Mucosa of rectum (tissue), 2 donors: Measurements from ENCODE around the gene ZFAND3.

Experiments used
- H3K27ac ChIP-seq, 2 donors: one replicate each; pipeline ENCODE4 v1.7.0; 2013; ENCODE audit warnings: inconsistent platforms in 2 of 2, low read depth in 2 of 2, low read length in 2 of 2
- H3K27me3 ChIP-seq, 2 donors: one replicate each; pipeline ENCODE4 v1.7.0; 2013; ENCODE audit warnings: low read length in 2 of 2; ENCODE audit not compliant: control insufficient read depth in 2 of 2, insufficient read depth in 2 of 2
- H3K36me3 ChIP-seq, 2 donors: one replicate each; pipeline ENCODE4 v1.7.0; 2013; ENCODE audit warnings: low read length in 2 of 2; ENCODE audit not compliant: control insufficient read depth in 2 of 2, insufficient read depth in 2 of 2
- H3K4me1 ChIP-seq, 2 donors: one replicate each; pipeline ENCODE4 v1.7.0; 2013; ENCODE audit warnings: low read length in 2 of 2, mild to moderate bottlenecking in 1 of 2; ENCODE audit not compliant: control insufficient read depth in 2 of 2, insufficient read depth in 2 of 2
- H3K4me3 ChIP-seq, 2 donors: one replicate each; pipeline ENCODE4 v1.7.0; 2013; ENCODE audit warnings: low read length in 2 of 2
- H3K9ac ChIP-seq, 2 donors: one replicate each; pipeline ENCODE4 v1.7.0; 2013; ENCODE audit warnings: low read length in 2 of 2, low read depth in 1 of 2, mild to moderate bottlenecking in 1 of 2
- H3K9me3 ChIP-seq, 2 donors: one replicate each; pipeline ENCODE4 v1.7.0; 2013; ENCODE audit warnings: low read length in 2 of 2; ENCODE audit not compliant: control insufficient read depth in 2 of 2
- donor health status: healthy.
- donor health status: Normal muscosa, but diverticular disease.

ZFAND3 gene

GRCh38 chr6:37819177-37819801, at the start of gene ZFAND3:
Gene ZFAND3, plus strand, starts transcription at chr6:37819727. Its CDS starts 219 bp downstream, at chr6:37819946.
- H3K27ac ChIP-seq = peak within 1 kb of the TSS; percentile 93 to 95
- peak within 1 kb of the TSS; percentile 92 to 95 for H3K4me3 ChIP-seq
- peak within 1 kb of the TSS; percentile 87 to 98 for H3K9ac ChIP-seq
- H3K36me3 ChIP-seq = no peaks in the 10 kb centered on the region
- H3K9me3 ChIP-seq = no peaks in the 10 kb centered on the region
- H3K27me3 ChIP-seq = no peaks in the 10 kb centered on the region
- H3K4me1 ChIP-seq = peaks cover 34 to 35% of the 10 kb centered on the region in 2 donors

DNA sequence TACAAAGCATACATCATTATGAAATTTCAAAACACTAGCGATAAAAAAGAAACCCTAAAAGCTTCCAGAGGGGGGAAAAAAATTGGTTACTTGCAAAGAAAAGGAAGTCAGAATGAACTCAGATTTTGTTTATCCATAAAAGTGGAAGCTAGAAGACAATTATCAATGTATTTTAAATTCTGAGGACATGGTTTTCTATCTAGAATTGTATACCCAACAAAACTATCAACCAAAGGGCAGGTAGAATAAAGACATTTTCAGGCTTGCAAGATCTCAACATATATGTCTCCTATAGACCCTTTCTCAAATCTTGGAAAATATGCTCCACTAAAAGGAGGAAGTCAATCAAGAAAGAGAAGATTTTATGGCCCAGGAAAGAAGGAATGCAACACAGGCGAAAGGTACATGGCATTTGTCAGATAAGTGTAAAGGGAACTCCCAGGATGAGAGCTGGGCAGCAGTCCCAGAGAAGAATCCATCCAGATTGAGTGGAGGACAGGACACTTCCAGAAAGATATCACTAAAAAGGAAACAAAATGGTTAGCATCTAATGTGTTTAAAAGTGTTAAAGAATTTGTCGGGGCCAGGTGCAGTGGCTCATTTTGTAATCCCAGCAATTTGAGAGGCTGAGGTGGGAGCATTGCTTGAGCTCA, 45.4 kb upstream of the ZFAND3 start:
- H3K4me3 ChIP-seq = no peak overlapping the region
- peaks cover 0 to 3% of the 10 kb centered on the region in 2 donors for H3K27me3 ChIP-seq
- H3K9me3 ChIP-seq = no peaks in the 10 kb centered on the region
- no peaks in the 10 kb centered on the region for H3K36me3 ChIP-seq
- H3K9ac ChIP-seq = no peak overlapping the region
- no peak overlapping the region for H3K27ac ChIP-seq
- no peaks in the 10 kb centered on the region for H3K4me1 ChIP-seq

GRCh38 chr6:37776566-37776965, 43.0 kb upstream of the ZFAND3 start:
- Histone ChIP-seq H3K4me1 (no peaks in the 10 kb centered on the region), H3K9me3 (no peaks in the 10 kb centered on the region), H3K27me3 (peaks cover 0 to 3% of the 10 kb centered on the region in 2 donors), H3K9ac (no peak overlapping the region), H3K4me3 (no peak overlapping the region), H3K27ac (no peak overlapping the region), H3K36me3 (no peaks in the 10 kb centered on the region)

DNA sequence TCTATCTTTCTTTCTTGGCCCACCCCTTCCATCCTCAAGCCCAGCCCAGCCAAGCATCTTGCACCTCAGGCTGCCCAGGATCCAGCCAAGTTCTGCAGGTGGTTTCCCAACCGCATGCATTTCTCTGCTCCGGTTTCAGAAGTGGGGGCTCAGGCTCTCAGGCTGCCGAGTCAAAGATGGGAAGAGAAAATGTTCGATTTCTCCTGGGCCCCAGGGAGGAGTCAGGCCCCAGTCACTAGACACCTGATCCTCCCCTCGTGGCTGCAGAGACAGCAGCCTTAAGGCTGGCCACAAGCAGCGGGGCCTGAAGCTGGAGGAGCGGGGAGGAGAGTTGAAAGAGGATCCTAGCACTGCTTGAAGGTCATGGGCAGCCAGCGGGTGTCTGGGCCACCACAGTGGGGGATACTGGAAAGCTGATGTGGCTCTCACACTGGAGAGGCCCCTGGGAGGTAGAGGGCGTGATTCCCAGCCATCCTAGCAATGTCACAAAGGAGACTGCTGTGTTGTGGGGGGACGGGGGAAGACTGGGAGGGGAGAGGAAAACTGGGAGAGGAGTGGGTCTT, 42.2 kb upstream of the ZFAND3 start:
- Histone ChIP-seq H3K4me1 (no peaks in the 10 kb centered on the region), H3K36me3 (no peaks in the 10 kb centered on the region), H3K27ac (no peak overlapping the region), H3K9ac (no peak overlapping the region), H3K9me3 (no peaks in the 10 kb centered on the region), H3K27me3 (peaks cover 0 to 3% of the 10 kb centered on the region in 2 donors), H3K4me3 (no peak overlapping the region)

GRCh38 chr6:37779111-37779800, 40.3 kb upstream of the ZFAND3 start:
- H3K4me3 ChIP-seq = no peak overlapping the region
- peaks cover 3 to 16% of the 10 kb centered on the region in 2 donors for H3K27me3 ChIP-seq
- no peak overlapping the region for H3K27ac ChIP-seq
- no peaks in the 10 kb centered on the region for H3K9me3 ChIP-seq
- peaks cover 4 to 5% of the 10 kb centered on the region in 2 donors for H3K4me1 ChIP-seq
- H3K9ac ChIP-seq = no peak overlapping the region
- no peaks in the 10 kb centered on the region for H3K36me3 ChIP-seq

DNA sequence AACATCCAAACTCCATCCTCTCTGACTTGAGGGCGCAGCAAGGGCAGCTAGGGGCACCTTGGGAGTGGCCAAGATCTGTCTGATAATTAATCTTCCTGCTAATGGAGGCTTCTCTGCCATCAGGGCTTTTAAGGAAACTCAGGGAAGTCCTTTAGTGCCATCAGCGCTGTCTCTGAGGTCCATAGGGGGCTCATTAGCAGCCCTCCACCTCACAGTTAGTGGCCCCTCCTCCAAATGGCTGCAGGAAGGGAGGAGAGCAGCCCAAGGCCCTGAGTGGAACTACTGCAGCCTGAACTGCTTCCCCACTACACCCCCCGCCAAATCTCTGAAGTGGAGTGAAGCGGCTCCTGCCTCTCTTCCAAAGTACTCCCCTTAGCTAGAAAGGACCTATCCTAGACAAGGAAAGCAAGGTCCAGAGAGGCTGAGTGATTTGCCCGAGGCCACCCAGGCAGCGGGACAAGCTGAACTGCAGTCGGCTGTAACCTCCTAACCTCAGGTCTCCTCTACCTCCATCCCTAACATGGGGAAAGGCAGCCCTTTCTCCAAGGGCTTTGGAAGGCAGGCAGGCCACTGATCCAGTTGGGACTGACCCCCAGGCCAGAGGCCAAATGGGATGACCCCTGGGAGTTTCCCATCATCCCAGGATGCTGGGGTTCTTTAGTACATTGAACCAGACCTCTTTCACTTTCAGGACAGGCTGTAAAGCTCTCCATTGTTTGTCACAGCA, 39.5 kb upstream of the ZFAND3 start:
- no peak overlapping the region for H3K9ac ChIP-seq
- H3K27me3 ChIP-seq = peaks cover 11 to 24% of the 10 kb centered on the region in 2 donors
- H3K9me3 ChIP-seq = no peaks in the 10 kb centered on the region
- no peaks in the 10 kb centered on the region for H3K36me3 ChIP-seq
- H3K4me1 ChIP-seq = peaks cover 8 to 11% of the 10 kb centered on the region in 2 donors
- no peak overlapping the region for H3K4me3 ChIP-seq
- no peak overlapping the region for H3K27ac ChIP-seq

- Histone ChIP-seq H3K4me3 (no peak overlapping the region), H3K9me3 (no peaks in the 10 kb centered on the region), H3K36me3 (no peaks in the 10 kb centered on the region), H3K4me1 (peaks cover 8 to 11% of the 10 kb centered on the region in 2 donors), H3K27ac (no peak overlapping the region), H3K27me3 (peaks cover 12 to 27% of the 10 kb centered on the region in 2 donors), H3K9ac (no peak overlapping the region)
These were observed 37.7 kb upstream of the ZFAND3 start for GRCh38 chr6:37781788-37782187.

DNA sequence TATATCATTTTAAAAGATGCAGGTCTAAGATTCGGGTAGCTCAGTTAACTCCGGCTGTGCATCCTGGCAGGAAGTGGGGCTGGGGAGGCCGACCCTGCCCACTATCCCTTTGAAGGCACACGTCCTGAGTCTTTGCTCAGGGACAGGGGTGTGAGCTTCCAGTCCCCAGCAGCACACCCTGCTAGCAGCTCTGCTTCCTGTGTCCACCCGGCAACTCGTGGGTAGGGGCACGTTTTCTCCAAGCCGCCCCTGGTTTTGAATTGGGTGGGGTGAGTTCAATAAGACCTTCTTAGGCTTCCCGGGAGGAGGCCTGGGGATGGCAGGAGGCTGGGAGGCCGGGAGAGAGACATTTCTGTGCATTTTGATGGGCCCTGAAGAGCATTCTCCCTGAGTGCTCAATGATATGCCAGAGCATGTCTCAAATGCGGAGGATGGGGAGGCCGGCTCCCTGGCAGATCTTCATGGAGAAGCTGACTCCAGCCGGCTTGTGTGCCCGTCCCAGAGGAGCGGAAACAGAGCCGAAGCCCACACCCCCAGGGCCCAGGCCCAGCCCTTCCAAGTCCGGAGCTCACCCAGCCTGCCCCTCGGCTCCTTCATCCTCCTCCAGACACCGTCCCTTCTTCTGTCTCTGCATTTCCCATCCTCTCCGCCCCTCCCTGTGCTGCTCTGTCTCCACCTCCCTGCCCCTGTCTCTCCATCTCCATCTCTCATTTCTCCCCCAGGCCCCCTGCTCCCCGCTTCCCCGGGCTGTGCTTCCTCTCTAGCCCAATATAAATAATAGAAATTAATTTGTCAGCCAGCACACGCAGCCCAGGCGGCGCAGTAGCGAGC, 36.3 kb upstream of the ZFAND3 start:
- Histone ChIP-seq H3K27me3 (peaks cover 12 to 26% of the 10 kb centered on the region in 2 donors), H3K36me3 (no peaks in the 10 kb centered on the region), H3K9me3 (no peaks in the 10 kb centered on the region), H3K27ac (no peak overlapping the region), H3K4me3 (peak overlapping the region; percentile 55 to 70), H3K4me1 (peaks cover 8 to 11% of the 10 kb centered on the region in 2 donors), H3K9ac (peak overlapping the region in 1 of 2 donors; percentile 42)

GRCh38 chr6:37783856-37784584, 35.5 kb upstream of the ZFAND3 start:
- H3K27me3 ChIP-seq = peaks cover 12 to 24% of the 10 kb centered on the region in 2 donors
- no peak overlapping the region for H3K27ac ChIP-seq
- H3K4me1 ChIP-seq = peaks cover 8 to 11% of the 10 kb centered on the region in 2 donors
- no peaks in the 10 kb centered on the region for H3K36me3 ChIP-seq
- no peaks in the 10 kb centered on the region for H3K9me3 ChIP-seq
- peak overlapping the region; percentile 55 to 70 for H3K4me3 ChIP-seq
- peak overlapping the region; percentile 5 to 42 for H3K9ac ChIP-seq
